ENCODE results near the gene CTDSPL. TPM values are rescaled to one million over a fixed set of nuclear protein-coding genes. Genes with fewer than 3 reads are reported as not detected.

Gene CTDSPL
- total RNA-seq, 1 experiment from 2014 or later: 34.4 TPM

DNA sequence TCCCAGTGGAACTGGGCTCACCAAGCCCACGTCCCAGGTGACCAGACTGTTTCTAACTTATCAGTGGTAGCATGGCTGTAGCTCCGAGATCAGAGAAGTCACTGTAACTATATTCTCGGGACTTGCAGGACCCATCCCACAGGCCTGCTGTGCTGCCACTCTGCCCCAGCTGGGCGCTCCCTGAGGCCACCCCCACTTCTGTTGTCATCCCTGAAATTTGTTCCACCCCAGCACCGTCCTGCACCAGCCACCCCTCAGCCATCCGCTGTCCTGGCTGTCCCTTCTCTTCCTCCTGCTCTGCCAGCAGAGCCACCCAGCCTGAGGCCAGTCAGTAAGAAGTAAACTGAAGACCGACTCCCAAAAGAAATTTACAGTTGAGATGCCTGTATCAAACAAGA lies 95.9 kb downstream of the CTDSPL start:
- H3K27ac ChIP-seq (ENCODE audit: low read depth, low read length): no peak overlapping the region
- ATAC-seq (no peak), DNase-seq (ENCODE audit: low read depth, low spot score) (no peak)
- ChIA-PET POLR2A (no interaction called here), CTCF (no interaction called here), RAD21 (ENCODE audit: low non-redundant PET in 1 of 2, low total read pairs in 2 of 2, uncharacterized antibody in 2 of 2, unreplicated experiment in 2 of 2) (no interaction called here)
- intact Hi-C loops (cut with micrococcal nuclease): no loop called here
- no peaks in the 10 kb centered on the region for H3K4me1 ChIP-seq (ENCODE audit: control insufficient read depth in 1 of 2, insufficient read depth in 2 of 2, low read length in 2 of 2)
- no peaks in the 10 kb centered on the region for H3K79me2 ChIP-seq (ENCODE audit: insufficient read depth, low read length)
- no peak overlapping the region for H2AFZ ChIP-seq (ENCODE audit: low read depth, low read length, poor library complexity, severe bottlenecking)
- no peaks in the 10 kb centered on the region for H4K20me1 ChIP-seq (ENCODE audit: insufficient read depth)
- H3K36me3 ChIP-seq (ENCODE audit: control insufficient read depth in 1 of 2, insufficient read depth in 2 of 2, low read length in 2 of 2): no peaks in the 10 kb centered on the region
- H3K9ac ChIP-seq (ENCODE audit: low read length): no peak overlapping the region
- no peak overlapping the region for H3K4me3 ChIP-seq (replicated peaks in 1 of 2; ENCODE audit: low read depth in 1 of 2, low read length in 2 of 2)
- TF ChIP-seq SIN3A (IDR thresholded peaks at IDR 0.05; ENCODE audit: low read depth): no peak
- TF ChIP-seq, protein P1, sequence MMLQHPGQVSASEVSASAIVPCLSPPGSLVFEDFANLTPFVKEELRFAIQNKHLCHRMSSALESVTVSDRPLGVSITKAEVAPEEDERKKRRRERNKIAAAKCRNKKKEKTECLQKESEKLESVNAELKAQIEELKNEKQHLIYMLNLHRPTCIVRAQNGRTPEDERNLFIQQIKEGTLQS (IDR thresholded peaks at IDR 0.05): no peak
- no peak overlapping the region for H3K4me2 ChIP-seq (ENCODE audit: low read length)
- H3K27me3 ChIP-seq (ENCODE audit: insufficient read depth, low read length): no peaks in the 10 kb centered on the region
- no peaks in the 10 kb centered on the region for H3K9me2 ChIP-seq (ENCODE audit: insufficient read depth)
- peaks cover 0 to 1% of the 10 kb centered on the region in 2 experiments; a peak in 1 of 4 replicates for H3K9me3 ChIP-seq (ENCODE audit: control insufficient read depth in 1 of 2, insufficient read depth in 1 of 2, low read depth in 1 of 2, low read length in 2 of 2)
- BruUV-seq (replicated peaks): no TSS peak

GRCh38 chr3:37961622-37962431 lies 100.1 kb downstream of the CTDSPL start:
- CTCF ChIA-PET: interaction anchor here (1.4 to 2.9 kb wide), 2 partner anchors 13 to 107 kb away, joined by 4 to 9 read pairs; no protein-coding TSS in a partner anchor
- Histone ChIP-seq H3K36me3 (ENCODE audit: control insufficient read depth in 1 of 2, insufficient read depth in 2 of 2, low read length in 2 of 2) (no peaks in the 10 kb centered on the region), H3K4me1 (ENCODE audit: control insufficient read depth in 1 of 2, insufficient read depth in 2 of 2, low read length in 2 of 2) (no peaks in the 10 kb centered on the region)

More at GRCh38 chr3:37961622-37962431, 100.1 kb downstream of the CTDSPL start:
- Histone ChIP-seq H3K79me2 (ENCODE audit: insufficient read depth, low read length) (no peaks in the 10 kb centered on the region), H3K4me2 (ENCODE audit: low read length) (no peak overlapping the region), H3K9ac (ENCODE audit: low read length) (no peak overlapping the region), H3K9me3 (ENCODE audit: control insufficient read depth in 1 of 2, insufficient read depth in 1 of 2, low read depth in 1 of 2, low read length in 2 of 2) (no peaks in the 10 kb centered on the region), H3K9me2 (ENCODE audit: insufficient read depth) (no peaks in the 10 kb centered on the region), H3K4me3 (replicated peaks in 1 of 2; ENCODE audit: low read depth in 1 of 2, low read length in 2 of 2) (no peak overlapping the region), H4K20me1 (ENCODE audit: insufficient read depth) (no peaks in the 10 kb centered on the region), H3K27ac (ENCODE audit: low read depth, low read length) (no peak overlapping the region), H3K27me3 (ENCODE audit: insufficient read depth, low read length) (no peaks in the 10 kb centered on the region), H2AFZ (ENCODE audit: low read depth, low read length, poor library complexity, severe bottlenecking) (no peak overlapping the region)
- no peak for TF ChIP-seq EZH2phosphoT487 (IDR thresholded peaks at IDR 0.05; ENCODE audit: borderline replicate concordance)
- no peak for TF ChIP-seq CBX3 (IDR thresholded peaks at IDR 0.05; ENCODE audit: low read depth)
- no peak for TF ChIP-seq POLR2A (IDR thresholded peaks at IDR 0.05; ENCODE audit: borderline replicate concordance, extremely low read depth, insufficient read depth, insufficient read length)
- TF ChIP-seq EZH2 (IDR thresholded peaks at IDR 0.05): no peak
- no peak for TF ChIP-seq SP1 (IDR thresholded peaks at IDR 0.05; ENCODE audit: low read depth)
- TF ChIP-seq YY1 (IDR thresholded peaks at IDR 0.05; ENCODE audit: extremely low read depth, insufficient replicate concordance, low read depth, low read length): no peak
- TF ChIP-seq, protein P2, sequence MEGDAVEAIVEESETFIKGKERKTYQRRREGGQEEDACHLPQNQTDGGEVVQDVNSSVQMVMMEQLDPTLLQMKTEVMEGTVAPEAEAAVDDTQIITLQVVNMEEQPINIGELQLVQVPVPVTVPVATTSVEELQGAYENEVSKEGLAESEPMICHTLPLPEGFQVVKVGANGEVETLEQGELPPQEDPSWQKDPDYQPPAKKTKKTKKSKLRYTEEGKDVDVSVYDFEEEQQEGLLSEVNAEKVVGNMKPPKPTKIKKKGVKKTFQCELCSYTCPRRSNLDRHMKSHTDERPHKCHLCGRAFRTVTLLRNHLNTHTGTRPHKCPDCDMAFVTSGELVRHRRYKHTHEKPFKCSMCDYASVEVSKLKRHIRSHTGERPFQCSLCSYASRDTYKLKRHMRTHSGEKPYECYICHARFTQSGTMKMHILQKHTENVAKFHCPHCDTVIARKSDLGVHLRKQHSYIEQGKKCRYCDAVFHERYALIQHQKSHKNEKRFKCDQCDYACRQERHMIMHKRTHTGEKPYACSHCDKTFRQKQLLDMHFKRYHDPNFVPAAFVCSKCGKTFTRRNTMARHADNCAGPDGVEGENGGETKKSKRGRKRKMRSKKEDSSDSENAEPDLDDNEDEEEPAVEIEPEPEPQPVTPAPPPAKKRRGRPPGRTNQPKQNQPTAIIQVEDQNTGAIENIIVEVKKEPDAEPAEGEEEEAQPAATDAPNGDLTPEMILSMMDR (IDR thresholded peaks at IDR 0.05 in 2 of 3, conservative IDR thresholded peaks at IDR 0.05 in 1 of 3; ENCODE audit: borderline replicate concordance in 1 of 3, insufficient read depth in 1 of 3, low read depth in 2 of 3, low read length in 2 of 3): no peak
- TF ChIP-seq CEBPB (IDR thresholded peaks at IDR 0.05; ENCODE audit: low read depth): no peak
- intact Hi-C loops (cut with micrococcal nuclease): no loop called here
- RAD21 ChIA-PET (ENCODE audit: low non-redundant PET in 1 of 2, low total read pairs in 2 of 2, uncharacterized antibody in 2 of 2, unreplicated experiment in 2 of 2): no interaction called here
- POLR2A ChIA-PET: no interaction called here
- ATAC-seq: no peak
- BruUV-seq (replicated peaks): no TSS peak
- no peak for DNase-seq (ENCODE audit: low read depth, low spot score)

Measured in HCT116 (cell line).